CD4-positive, alpha-beta T cell treated with Interleukin-6 for 4 hours (primary cell): Measurements from ENCODE around the gene GRM7.

Source experiments
- DNase-seq: peaks from one replicate; pipeline ENCODE4 v3.0.0-alpha.2; 2020; ENCODE audit warnings: mixed read lengths

GRM7 gene

DNA sequence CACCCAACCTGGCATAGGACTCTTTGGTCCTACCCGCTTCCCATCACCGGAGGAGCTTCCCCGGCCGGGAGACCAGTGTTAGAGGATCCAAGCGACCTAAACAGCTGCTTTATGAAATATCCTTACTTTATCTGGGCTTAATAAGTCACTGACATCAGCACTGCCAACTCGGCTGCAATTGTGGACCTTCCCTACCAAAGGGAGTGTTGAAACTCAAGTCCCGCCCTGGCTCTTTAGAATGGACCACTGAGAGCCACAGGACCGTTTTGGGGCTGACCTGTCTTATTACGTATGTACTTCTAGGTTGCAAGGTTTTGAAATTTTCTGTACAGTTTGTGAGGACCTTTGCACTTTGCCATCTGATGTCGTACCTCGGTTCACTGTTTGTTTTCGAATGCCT is 879.5 kb downstream of the GRM7 start:
- no peak for DNase-seq

DNA sequence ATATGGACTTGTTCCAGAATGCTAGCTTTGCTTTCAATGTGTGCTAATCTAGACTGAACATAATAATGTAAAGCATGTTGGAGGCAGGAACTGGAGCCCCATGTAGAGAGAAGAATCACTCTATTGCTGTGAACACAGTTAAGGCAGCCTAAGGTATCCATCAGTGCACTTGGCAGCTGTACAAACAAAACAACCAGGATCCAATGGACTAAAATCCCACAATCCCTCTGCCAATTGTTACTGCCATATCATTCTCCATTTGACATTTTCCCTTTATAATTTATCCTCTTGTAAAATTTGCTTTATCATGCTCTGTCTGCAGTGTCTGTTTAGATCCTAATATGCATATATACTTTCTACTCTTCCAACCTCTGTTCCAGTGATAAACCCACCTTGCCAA is 883.9 kb downstream of the GRM7 start:
- DNase-seq = no peak

DNA sequence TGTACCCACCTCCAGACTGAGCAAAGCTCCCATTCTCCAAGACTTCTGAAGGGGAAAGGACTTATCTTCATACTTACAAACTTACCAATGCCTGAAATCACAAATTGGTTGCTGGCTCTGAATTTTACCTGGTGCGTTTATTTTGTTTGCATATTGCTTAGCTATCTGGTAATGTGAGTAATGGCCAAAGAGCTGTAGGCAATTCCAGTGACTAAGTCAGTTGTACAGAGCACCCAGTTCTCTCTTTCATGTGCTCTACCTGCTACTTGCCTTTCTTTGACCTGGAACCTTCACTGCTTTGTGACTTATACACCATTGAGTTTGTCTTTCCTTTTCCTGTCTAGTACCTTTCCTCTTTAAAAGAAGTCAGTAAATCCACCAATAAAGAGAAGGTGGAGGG is 884.8 kb downstream of the GRM7 start:
- no peak for DNase-seq

DNA sequence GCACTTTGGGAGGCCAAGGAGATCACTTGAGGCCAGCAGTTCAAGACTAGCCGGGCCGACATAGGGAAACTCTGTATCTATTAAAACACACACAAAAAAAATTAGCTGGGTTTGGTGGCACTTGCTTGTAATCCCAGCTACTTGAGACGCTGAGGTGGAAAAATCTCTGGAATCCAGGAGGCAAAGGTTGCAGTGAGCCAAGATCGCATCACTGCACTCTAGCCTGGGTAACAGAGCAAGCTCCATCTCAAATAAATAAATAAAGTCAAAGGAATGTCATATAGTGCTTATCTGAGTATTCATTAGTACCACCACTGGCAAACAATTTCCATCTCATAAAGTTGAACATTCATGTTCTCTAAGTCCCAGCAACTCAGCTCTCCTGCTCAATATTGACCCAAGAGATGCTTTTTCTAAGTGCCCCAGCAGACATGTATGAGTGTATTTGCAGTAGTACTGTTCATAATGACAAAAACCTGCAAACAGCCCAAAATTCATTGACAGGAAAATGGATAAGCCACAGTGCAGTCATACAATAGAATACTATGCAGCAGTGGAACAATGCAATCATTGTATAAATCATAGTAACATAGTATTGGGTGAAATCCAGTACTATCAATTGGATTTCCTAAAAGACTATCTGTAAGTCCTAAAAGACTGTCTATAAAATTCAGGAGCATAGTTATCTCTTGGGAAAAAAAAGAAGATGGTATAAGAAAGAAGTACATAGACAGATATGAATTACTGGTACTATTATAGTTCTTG is 889.2 kb downstream of the GRM7 start:
- no peak for DNase-seq

DNA sequence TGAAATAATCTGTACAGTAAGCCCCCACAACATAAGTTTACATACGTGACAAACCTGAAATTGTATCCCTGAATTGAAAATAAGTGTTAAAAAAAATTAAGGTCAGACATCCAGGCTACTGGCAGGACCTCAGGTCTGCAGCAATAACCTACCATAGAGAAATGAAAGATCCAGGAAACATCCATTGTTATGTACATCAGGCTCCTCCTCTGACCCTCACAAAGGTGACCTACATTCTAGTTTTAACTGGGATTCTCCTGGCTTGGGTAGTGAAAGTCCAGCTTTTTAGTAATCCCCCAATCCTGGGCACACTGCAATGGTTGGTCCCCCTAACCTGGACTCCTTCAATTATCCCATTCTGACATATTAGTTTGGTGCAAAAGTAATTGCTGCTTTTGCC is 891.1 kb downstream of the GRM7 start:
- DNase-seq = no peak

DNA sequence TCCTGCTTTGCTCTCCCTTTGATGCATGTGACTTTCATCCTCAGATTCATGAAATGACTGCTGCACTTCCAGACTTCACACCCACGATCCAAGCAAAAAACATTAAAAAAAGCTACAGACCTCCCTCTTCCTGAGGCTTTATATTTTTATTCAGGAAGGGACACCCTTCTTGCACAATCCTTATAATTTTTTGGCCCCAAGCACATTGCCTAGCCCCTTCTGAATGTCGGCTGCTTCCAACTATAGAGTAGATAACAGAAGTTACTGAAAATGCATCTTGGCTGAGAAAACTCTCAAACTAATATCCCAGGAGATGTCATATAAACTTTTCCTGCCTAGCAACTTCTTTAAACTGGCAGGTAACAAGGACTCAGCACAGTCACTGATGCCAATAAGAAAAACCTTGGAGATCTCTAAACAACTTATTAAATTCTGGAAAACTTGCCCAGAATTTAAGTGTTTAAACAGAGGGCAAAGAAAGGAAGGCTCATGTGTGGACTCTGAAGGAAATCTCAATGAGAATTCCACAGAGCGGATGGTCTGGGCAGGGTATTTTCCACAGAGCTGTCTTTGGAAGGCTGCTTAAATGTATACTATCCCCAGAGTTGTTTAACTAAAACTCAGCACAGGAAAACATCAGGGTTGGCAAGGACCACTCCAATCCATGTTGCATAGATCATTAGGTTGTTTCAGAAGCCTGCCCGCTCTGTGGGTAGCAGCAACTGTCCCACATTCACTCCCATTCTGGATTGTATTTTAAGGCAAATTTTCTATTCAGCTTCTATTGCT is 893.9 kb downstream of the GRM7 start:
- DNase-seq = no peak

DNA sequence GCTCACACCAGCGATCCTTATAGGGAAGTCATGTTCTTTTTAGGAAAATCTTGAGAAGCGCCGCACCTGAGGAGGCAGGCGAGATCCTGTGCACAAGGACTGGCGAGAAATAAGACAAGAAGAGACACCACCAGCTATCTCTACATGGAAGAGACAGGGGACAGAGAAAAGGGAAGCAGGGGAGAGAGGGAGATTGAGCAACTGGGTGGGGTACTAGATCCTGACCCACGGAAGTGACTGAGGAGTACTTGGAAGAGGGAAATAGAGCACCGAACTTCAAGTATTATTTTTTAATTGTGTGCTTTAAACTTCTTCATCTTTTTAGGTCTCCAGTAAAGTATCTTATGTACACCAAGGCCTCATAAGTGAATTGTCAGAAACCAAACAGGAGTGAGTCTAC is 898.7 kb downstream of the GRM7 start:
- DNase-seq = no peak

DNA sequence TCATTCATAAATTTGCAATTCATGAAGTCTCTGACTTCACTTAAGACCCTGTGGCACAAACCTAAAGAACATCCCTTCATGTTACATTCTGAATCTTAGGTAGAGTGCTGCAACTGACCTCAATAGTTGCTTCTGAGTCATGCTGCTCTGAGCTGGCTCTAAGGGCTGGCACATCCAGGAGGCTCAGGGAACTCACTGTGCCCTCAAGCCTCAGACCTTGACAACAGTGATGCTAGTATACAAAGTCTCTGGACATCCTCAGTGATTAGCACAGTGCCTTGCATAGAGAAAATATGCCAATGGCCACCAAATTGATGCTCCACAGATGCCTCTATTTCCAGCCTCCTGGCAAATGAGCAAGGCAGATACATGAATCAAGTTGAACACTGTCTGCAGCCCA is 899.8 kb downstream of the GRM7 start:
- DNase-seq = no peak

DNA sequence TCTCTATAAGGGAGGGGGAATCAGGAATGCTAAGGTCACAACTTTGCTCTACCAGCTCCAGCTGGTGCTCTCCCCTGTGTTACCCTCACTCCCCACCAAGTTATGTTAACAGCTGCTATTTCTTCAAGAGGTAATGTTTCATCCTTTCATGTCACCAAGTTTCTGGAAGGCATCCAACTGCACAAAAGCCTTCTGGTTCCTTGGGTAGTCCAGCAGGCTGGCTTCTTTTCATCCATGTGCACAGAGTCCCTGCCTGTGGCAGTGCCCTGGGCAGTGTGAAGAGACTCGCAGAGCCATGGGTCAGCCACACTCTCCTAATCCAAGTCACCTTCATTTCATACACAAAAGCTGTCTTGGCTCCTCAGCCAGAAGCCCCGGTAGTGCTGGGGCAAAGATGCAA is 903.2 kb downstream of the GRM7 start:
- DNase-seq = no peak

DNA sequence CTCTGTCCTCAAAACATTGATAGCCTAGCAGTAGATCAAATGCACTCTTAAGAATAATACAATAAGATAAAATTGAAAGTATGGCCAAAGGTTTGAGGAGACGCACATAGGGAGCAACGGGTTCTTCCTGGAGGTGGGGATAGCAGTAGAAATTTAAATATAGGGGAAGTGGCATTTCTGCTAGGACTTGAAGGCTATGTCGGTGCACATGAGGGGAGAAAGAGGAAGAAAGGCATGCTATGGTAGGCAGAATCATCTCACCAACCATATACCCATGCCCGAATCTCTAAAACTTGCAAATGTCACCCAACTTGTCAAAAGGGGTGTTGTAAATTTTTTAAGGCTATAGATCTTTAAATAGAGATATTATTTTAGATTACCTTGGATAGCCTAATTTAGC is 905.6 kb downstream of the GRM7 start:
- DNase-seq = no peak

DNA sequence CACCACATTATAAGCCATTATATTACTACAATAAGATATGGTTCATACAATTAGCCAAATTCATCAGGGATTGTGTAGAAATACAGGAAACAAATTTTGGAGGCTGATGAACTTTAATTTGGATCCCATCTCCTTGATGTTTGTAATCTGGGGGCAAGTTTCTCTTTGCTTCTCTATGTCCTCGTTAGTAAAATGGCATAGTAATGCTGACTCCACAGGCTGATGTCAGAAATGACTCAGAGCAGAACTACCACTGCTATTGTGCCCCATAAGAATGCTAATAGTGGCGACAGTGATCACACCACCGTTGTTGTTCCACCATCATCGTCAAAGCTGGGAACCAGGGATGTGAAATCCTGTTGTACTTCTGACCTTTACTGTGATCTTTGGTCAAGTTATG is 918.4 kb downstream of the GRM7 start:
- no peak for DNase-seq

DNA sequence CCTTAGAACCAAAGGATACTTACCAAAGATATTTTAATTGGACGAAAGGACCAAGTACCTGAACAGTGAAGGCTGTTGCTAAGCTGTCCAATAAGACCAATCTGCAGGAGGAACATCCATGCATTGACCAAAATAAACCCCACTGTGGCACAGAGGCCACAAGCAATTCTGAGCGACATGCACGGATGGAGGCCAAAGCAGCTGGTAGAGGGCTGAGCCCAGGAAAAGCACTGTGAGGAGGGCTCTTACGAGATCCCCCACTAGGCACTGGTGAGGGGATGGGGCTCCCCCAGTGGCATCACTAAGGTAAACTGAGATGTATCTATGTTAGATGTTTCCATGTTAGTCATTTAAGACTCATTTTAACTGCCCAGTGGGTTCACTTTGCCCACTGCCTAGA is 920.5 kb downstream of the GRM7 start:
- DNase-seq = no peak

DNA sequence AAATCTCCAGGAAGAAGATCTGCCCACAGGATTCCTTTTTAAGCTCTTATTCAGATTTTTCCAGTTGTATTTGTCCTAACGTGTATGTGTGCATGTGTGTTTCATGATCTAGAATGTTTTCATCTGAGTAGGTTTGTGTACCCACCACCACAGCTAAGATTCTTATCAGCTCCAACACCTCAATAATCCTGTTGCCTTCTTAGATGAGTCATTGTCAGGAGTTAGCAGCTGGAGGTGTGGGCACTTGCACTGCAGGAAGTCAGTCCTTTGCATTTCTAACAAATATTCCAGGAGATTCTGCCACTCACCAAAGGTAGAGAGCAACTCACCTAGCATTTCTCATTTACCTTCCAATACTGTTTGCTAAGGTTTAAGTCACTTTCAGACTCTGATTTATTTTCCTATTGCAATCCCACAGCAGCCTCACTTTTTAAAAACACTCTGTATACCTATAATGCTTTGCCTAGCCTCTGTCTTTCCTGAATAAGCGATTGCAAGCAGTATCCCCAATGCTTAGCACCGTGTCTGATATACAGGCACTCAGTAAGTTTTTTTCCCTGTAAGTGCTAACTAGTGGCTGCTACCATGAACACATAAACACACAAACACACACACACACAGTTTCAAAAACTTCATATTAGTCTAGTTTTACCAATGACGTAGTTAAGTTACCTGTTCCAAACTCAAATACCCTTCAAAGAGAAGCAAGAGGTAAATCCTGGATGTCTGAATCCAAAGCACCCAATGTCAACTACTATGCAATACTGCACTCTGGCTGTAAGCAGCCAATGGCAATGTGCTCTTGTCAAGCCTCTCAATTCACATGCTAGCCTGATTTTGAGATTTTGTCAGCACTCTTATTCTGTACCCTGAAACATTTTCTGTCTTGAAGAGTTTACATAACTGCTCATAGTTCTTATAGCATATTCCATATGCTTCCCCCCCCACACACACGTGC is 927.2 kb downstream of the GRM7 start:
- DNase-seq = no peak

DNA sequence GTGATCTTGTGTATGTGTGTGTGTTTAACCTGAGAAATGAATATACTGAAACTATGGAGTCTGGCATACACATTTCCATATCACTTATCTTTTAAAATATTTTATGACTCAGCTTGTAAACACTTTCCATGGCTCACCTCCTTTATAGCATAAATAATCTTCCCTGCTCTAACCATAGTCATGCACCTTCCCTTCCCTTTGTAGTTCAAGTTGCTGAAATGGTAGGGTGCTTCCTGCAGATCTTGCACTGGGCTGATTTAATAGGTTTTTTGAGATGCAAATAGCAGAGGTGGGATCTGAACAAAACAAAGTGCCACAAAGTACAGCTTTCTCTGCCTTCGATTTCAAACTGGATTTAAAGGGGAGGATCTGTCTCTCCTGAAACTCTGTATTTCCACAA is 928.0 kb downstream of the GRM7 start:
- no peak for DNase-seq

DNA sequence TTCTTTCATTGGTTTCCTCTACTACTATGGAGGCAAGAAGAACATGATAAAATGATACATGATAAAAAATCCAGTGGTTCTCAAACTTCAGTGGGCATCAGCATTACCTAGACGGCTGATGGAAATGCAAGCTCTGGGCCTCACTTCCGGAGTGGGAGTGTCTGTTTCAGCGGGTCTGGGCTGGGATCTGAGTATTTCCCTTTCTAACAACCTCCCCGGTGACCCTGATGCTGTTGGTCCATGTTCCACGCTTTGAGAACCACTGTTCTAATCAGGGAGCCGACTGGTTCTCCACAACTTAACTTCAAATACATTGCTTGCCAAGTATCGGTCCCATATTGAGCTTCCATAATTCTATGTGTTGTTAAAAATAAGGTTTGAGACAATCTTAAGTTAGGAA is 928.4 kb downstream of the GRM7 start:
- no peak for DNase-seq

DNA sequence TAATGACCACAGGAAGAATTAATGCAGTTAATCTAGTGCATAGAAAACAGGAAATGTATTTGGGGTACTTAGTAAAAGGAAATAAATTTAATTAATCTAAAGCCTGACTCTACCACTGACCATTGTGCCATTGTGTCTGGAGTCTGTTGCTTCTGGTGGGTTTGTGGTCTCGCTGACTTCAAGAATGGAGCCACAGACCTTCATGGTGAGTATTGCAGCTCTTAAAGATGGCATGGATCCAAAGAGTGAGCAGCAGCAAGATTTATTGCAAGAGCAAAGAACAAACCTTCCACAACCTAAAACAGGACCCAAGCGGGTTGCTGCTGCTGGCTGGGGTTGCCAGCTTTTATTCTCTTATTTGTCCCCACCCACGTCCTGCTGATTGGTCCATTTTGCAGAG is 929.2 kb downstream of the GRM7 start:
- DNase-seq = no peak
